H7 (cell line): ENCODE results near the gene OPRL1. TPM values are rescaled to one million over a fixed set of nuclear protein-coding genes. Genes with fewer than 3 reads are reported as not detected.
A peak's percentile ranks its signal among the peaks of the same experiment; 100 is the strongest.

Experiments
- DNase-seq: peaks from one replicate; pipeline ENCODE4 v3.0.0; 2012
- H3K27me3 ChIP-seq: 2 replicates; pipeline ENCODE4 v1.6.0; 2011; ENCODE audit warnings: mild to moderate bottlenecking, low read length; ENCODE audit not compliant: control insufficient read depth, insufficient read depth
- H3K36me3 ChIP-seq: replicated peaks from 2 replicates; pipeline ENCODE4 v1.5.1; 2011; ENCODE audit warnings: low read length; ENCODE audit not compliant: control insufficient read depth, insufficient read depth
- H3K4me3 ChIP-seq: 2 replicates; pipeline ENCODE4 v1.5.1; 2011; ENCODE audit warnings: low read depth, mild to moderate bottlenecking, control low read depth, low read length, moderate library complexity; ENCODE audit not compliant: insufficient read depth
- total RNA-seq: library from RNA; depleted of rRNA; stranded (reverse); fragments of >200 nt; shearing (Covaris generic); gene quantifications from 2 replicates; pipeline ENCODE4 v1.2.3, GENCODE V29; 2014

Gene OPRL1
- total RNA-seq, 1 experiment from 2014 or later = 2.4 TPM

DNA sequence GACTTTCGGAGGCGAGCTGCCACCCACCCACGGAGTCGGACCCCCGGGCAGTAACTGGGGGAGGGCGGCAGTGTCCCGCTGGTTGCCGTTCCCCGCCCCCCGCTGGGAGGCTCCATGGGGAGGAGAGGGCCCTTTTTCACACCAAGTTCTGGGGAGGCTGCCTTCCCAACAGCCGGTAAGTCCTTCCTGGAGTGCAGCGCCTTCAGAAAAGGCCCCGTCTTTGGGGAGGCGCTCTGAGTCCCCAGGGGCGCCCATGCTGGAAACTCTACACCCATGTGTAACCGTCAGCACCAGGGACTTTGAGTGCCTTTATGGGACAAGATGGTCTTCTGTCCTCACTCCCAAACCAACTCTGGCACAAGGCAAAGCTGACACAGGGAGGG, 30.0 kb upstream of the OPRL1 start:
- Histone ChIP-seq H3K27me3 (peaks cover 48% of the 10 kb centered on the region), H3K4me3 (peak overlapping the region; percentile 10; the same call in 1 of the 2 replicates), H3K36me3 (no peaks in the 10 kb centered on the region)
- peak; percentile 74 for DNase-seq

DNA sequence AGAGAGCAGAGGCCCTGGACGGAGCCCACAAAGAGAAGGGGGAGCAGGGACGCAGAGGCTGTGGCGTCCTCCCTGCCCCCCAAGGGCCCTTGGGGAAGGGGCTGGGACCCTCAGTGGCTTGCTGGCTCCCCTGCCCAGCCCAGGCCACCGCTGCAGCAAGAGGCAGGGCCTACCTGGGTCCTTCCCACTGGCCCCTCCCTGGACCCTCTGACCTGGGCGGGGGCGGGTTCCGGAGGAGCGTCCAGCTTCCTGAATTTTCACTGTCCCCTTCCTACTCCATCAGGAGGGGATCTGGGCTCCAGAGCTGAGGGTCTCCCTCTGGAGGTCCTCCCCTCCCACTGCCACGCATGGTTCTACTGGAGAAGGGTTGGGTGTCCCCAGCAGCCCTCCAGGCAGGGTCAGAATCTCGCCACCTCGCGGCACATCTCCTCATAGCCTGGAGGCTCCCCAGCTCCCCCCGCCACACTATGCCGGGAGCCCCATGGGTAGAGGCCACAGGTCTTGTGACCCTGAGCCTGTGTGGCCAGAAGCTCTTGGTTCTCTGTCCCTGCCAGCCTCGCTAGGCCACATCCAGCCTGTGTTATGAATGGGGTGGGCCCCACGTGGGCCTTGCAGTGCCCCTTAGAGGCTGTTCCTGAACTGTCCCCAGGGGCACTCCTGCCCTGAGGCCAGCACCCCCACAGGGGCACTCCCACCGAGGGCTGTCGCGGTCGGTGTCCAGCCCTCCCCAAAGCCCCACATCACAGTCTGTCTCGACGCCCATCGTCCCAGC, 29.4 kb upstream of the OPRL1 start:
- Histone ChIP-seq H3K27me3 (peaks cover 45% of the 10 kb centered on the region), H3K4me3 (no peak overlapping the region), H3K36me3 (no peaks in the 10 kb centered on the region)
- peak; percentile 70 for DNase-seq

- H3K36me3 ChIP-seq = no peaks in the 10 kb centered on the region
- no peak for DNase-seq
- H3K4me3 ChIP-seq = no peak overlapping the region
- peaks cover 42% of the 10 kb centered on the region for H3K27me3 ChIP-seq
Measured at GRCh38 chr20:64051033-64051452, 28.8 kb upstream of the OPRL1 start.

- Histone ChIP-seq H3K27me3 (peaks cover 36% of the 10 kb centered on the region), H3K4me3 (no peak overlapping the region), H3K36me3 (no peaks in the 10 kb centered on the region)
- DNase-seq = no peak
Measured at GRCh38 chr20:64051561-64052325, 28.1 kb upstream of the OPRL1 start.

DNA sequence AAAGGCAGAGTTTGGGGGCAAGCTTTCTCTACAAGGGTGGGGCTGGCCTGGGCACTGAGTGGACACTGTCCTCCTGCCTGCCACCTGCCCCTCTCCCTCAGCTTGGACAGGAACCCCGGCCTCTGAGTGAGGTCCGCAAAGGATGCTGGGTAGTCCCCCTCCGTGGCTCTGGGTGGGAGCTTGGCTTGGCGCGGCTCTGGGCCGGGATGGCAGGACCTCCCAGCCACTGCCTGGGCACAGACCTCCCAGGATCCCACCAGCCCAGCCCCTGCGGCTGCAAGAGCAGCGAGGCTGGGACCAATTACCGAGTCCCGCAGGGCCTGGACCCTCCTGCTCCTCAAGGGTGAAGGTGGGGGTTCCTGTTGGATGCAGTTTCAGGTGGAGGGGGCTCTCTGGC, 27.6 kb upstream of the OPRL1 start:
- DNase-seq = no peak
- H3K27me3 ChIP-seq = peaks cover 30% of the 10 kb centered on the region
- H3K4me3 ChIP-seq = no peak overlapping the region
- H3K36me3 ChIP-seq = no peaks in the 10 kb centered on the region

DNA sequence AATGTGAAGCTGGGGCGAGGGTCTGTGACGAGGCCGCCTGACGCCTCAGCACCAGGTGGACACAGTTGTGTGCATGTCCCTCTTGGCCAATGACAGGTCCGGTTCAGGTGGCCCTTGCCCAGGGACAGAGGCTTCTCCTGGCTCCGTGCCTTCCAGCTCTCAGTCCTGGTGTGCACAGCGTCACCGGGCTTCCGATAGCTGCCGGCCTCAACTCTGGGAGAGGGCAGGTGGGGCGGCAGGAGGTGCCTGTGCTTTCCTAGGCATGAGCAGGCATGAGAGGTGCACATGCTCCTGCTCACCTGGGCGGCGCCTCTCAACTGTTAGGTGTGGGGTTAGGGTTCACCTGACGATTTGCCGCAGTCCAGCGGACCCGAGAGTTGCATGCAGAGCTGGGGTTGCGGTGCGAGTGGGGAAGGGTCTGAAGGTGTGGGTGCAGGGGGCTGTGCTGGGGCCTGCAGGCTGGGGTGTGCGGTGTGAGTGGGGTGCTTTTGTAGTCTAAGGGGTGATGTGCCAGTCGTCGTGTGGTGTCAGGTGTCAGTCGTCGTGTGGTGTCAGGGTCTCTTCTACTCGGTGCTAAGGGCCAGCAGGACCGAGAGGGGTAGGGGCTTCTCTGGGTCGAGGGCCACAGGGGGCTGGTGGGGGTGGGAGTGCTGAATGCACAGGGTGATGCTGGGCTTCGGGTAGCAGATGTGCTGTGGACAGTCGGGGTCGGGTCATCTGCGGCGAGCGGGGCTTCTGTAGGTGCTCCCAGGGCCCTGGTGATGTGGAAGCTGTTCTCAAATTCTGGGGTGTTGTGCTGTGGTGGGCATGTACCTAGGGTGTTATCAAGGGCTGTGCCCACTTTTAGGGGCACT, 26.7 kb upstream of the OPRL1 start:
- DNase-seq = no peak
- H3K4me3 ChIP-seq = no peak overlapping the region
- H3K27me3 ChIP-seq = peaks cover 21% of the 10 kb centered on the region
- H3K36me3 ChIP-seq = no peaks in the 10 kb centered on the region

DNA sequence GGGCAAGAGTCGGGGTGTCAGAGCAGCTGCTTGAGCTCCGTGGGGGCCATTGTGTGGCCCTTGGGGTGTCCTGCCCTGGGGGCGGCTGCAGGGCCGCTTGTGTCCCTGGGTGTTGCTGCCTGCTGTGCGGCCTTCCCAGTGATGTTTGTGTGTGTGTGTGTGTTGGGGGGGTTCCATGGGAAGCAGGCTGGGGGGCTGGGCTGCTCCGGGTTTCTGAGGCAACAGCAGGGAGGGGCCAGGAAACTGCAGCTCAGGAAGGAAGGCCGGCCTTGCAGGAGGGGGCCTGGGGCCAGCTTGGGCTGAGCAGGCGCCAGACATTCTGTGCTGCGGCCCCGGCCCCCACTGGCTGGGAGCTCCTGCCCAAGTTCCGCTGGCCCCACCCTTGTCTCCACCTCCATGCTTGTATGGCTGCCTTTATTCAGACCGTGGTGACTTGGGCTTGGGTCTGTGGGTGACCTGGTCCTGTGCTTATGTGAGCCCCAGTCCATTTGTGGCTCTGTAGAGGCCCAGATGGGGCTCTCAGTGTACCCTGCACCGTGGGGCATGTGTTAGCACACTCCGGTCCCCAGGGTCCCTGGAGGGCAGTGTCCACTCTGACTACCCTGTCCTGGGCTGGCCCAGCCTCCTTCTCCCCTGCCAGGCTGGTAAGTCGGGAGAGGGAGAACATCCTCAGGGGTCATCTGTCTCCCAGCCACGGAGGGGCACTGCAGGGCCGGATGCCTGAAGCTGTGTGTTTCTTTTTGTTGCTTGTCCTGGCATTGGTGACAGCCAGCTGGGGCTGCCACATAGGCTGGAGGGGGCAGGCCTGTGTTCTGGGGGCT, 25.8 kb upstream of the OPRL1 start:
- Histone ChIP-seq H3K27me3 (peaks cover 13% of the 10 kb centered on the region), H3K36me3 (no peaks in the 10 kb centered on the region), H3K4me3 (no peak overlapping the region)
- peak; percentile 89 for DNase-seq

DNA sequence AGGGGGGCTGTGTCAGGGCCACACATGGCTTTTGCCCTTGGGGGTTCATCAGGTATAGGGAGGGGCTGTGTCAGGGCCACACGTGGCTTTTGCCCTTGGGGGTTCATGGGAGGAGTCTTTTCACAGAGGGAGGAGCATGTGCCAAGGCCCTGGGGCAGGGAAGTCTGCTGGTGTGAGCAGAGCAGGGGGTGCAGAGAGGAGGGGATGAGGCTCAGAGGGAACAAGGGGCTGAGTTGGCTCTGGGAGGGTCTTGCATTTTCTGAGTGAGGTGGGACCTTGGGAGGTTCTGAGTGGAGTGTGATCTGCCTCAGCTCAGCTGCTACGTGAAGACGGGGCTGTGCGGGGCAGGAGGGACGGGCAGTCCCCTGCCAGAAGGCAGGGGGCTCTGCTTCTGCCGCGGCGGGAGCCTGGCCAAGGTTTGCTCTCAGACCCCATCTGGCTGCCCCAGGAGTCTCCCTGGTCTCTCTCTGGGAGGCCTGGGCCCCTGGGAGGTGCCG, 24.4 kb upstream of the OPRL1 start:
- DNase-seq = no peak
- Histone ChIP-seq H3K4me3 (no peak overlapping the region), H3K36me3 (no peaks in the 10 kb centered on the region), H3K27me3 (peaks cover 4% of the 10 kb centered on the region)

- Histone ChIP-seq H3K4me3 (no peak overlapping the region), H3K27me3 (peaks cover 1% of the 10 kb centered on the region; the same call in 1 of the 2 replicates), H3K36me3 (no peaks in the 10 kb centered on the region)
- peak; percentile 75 for DNase-seq
Measured at GRCh38 chr20:64055893-64056638, 23.8 kb upstream of the OPRL1 start.

- Histone ChIP-seq H3K36me3 (no peaks in the 10 kb centered on the region), H3K4me3 (no peak overlapping the region), H3K27me3 (no peaks in the 10 kb centered on the region; the same call in 1 of the 2 replicates)
- DNase-seq = no peak
Measured at GRCh38 chr20:64056639-64056888, 23.3 kb upstream of the OPRL1 start.

DNA sequence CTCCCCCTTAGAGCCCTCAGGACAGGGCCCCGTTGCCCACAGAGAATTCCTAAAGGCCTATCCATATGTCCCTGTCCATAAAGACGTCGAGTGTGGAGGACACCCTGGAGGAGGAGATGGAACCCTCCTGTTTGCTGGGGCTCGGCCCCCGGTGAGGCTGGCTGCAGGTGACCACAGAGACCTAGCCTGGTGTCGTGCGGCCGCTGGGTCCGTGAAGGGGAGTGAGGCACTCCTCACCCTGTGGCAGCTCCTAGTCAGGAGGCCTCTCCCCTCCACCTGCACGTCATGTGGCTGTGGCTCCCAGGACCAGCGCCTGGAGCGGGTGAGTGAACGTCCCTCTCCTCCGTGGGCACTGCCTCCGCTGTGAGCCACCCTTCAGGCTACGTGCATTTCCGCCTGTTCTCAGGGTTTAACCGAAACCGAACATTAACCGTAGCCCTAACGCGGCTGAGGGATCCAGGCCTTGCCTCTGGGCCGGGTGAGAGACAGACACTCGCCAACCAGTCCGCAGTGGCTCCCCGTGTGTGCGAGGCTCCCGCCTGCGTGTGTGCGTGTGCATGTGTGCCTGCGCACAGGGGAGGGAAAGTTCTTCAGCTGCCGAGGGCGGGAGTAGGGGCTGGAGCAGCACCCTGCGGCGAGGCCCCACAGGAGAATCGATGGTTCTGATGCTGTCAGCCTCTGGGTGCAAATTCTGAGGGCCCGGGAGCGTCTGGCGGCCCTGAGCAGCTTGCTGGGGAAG, 22.8 kb upstream of the OPRL1 start:
- peak; percentile 81 for DNase-seq
- no peaks in the 10 kb centered on the region for H3K36me3 ChIP-seq
- H3K4me3 ChIP-seq = peak overlapping the region; percentile 12; the same call in 1 of the 2 replicates
- H3K27me3 ChIP-seq = no peaks in the 10 kb centered on the region; the same call in 1 of the 2 replicates

GRCh38 chr20:64057628-64058498, 22.0 kb upstream of the OPRL1 start:
- Histone ChIP-seq H3K4me3 (peak overlapping the region; percentile 12; the same call in 1 of the 2 replicates), H3K36me3 (no peaks in the 10 kb centered on the region), H3K27me3 (no peaks in the 10 kb centered on the region; the same call in 1 of the 2 replicates)
- peak; percentile 99 for DNase-seq
